C4-2B (cell line): ENCODE data around the gene P2RX1.

Source experiments
- ZFX ChIP-seq: fragments of 450-650 bp; IDR thresholded peaks from 2 replicates; pipeline ENCODE4 v1.6.1; 2017
- TF ChIP-seq, protein P1 (sequence below): fragments of 450-650 bp; conservative IDR thresholded peaks from 2 replicates; pipeline ENCODE4 v1.5.1; 2017; ENCODE audit warnings: mild to moderate bottlenecking

DNA sequence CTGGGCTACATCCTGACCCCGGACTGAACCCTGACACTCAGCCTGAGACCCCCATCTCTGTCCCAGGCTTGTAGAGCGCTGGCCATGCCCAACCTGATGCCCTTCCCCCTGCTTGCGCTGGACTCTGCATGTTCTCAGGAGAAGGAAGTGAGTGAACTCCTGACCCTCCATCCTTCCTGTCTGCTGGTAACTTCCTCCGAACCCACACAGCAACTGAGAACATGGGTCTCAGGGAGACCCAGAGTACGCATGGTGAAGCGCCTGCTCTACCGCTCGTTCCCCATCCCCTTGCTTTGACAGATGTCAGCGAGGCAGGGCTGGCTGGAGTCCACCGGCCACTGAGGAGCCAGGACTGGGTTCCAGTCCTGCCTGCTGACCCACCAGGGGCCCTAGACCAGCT lies 29.5 kb downstream of the P2RX1 start:
- TF ChIP-seq, protein P1, sequence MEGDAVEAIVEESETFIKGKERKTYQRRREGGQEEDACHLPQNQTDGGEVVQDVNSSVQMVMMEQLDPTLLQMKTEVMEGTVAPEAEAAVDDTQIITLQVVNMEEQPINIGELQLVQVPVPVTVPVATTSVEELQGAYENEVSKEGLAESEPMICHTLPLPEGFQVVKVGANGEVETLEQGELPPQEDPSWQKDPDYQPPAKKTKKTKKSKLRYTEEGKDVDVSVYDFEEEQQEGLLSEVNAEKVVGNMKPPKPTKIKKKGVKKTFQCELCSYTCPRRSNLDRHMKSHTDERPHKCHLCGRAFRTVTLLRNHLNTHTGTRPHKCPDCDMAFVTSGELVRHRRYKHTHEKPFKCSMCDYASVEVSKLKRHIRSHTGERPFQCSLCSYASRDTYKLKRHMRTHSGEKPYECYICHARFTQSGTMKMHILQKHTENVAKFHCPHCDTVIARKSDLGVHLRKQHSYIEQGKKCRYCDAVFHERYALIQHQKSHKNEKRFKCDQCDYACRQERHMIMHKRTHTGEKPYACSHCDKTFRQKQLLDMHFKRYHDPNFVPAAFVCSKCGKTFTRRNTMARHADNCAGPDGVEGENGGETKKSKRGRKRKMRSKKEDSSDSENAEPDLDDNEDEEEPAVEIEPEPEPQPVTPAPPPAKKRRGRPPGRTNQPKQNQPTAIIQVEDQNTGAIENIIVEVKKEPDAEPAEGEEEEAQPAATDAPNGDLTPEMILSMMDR = no peak
- no peak for TF ChIP-seq ZFX
